Vagina (tissue), 2 donors: ENCODE data around the gene ABCC8. TPM values are rescaled to one million over a fixed set of nuclear protein-coding genes. Genes with fewer than 3 reads are reported as not detected.
A peak's percentile ranks its signal among the peaks of the same experiment; 100 is the strongest.

Source experiments
- DNase-seq, 2 donors: peaks; one replicate each; pipeline ENCODE4 v3.0.0-alpha.2; 2017; ENCODE audit errors: extremely low spot score in 2 of 2
- H3K27ac ChIP-seq: fragments of 200-600 bp; sonication (generic); one replicate; pipeline ENCODE4 v1.5.1; 2019
- H3K27me3 ChIP-seq: fragments of 200-600 bp; sonication (generic); one replicate; pipeline ENCODE4 v1.5.1; 2019
- H3K36me3 ChIP-seq, 2 donors: fragments of 200-600 bp; sonication (generic); one replicate each; pipeline ENCODE4 v1.5.1; 2017 to 2019
- H3K4me1 ChIP-seq: fragments of 200-600 bp; sonication (generic); one replicate; pipeline ENCODE4 v1.5.1; 2019
- H3K4me3 ChIP-seq, 2 donors: fragments of 200-600 bp; sonication (generic); 1 replicate in 1 of 2; 2 replicates in 1 of 2; pipeline ENCODE4 v1.5.1; 2016 to 2019
- H3K9me3 ChIP-seq: fragments of 200-600 bp; sonication (generic); one replicate; pipeline ENCODE4 v1.5.1; 2019
- POLR2A ChIP-seq, 2 donors: fragments of 450-650 bp; IDR thresholded peaks; one replicate each; pipeline ENCODE4 v1.6.1; 2017; ENCODE audit warnings: antibody characterized with exemption in 2 of 2, mild to moderate bottlenecking in 2 of 2, moderate library complexity in 2 of 2
- POLR2AphosphoS5 ChIP-seq, 2 donors: sonication (generic); formaldehyde crosslinking; IDR thresholded peaks; one replicate each; pipeline ENCODE4 v1.9.0; 2017; ENCODE audit warnings: antibody characterized with exemption in 2 of 2, mild to moderate bottlenecking in 2 of 2, low read depth in 1 of 2; ENCODE audit not compliant: insufficient read depth in 1 of 2
- intact Hi-C: fragments of 100-400 bp; cut with DNase I; formaldehyde crosslinking; loops from one replicate; pipeline ENCODE4 v1.15.1; 2023
- total RNA-seq: library from RNA; depleted of rRNA; stranded (reverse); fragments of >200 nt; gene quantifications from one replicate; pipeline ENCODE4 v1.2.3, GENCODE V29; 2016
- TF ChIP-seq, protein P1 (sequence below), 3 experiments: fragments of 450-650 bp in 2 of 3; fragments of 200-600 bp in 1 of 3; sonication (generic) in 1 of 3; IDR thresholded peaks; one replicate each; pipeline ENCODE4 v1.5.1; 2017 to 2019; ENCODE audit warnings: antibody characterized with exemption in 3 of 3, mild to moderate bottlenecking in 2 of 3, moderate library complexity in 2 of 3

ABCC8 gene
- total RNA-seq, 1 donor from 2014 or later = 13.0 TPM

- intact Hi-C loops = no loop called here
- peak in 1 of 2 donors; percentile 67 for DNase-seq
Measured at GRCh38 chr11:17379383-17380180, 97.1 kb downstream of the ABCC8 start.

DNA sequence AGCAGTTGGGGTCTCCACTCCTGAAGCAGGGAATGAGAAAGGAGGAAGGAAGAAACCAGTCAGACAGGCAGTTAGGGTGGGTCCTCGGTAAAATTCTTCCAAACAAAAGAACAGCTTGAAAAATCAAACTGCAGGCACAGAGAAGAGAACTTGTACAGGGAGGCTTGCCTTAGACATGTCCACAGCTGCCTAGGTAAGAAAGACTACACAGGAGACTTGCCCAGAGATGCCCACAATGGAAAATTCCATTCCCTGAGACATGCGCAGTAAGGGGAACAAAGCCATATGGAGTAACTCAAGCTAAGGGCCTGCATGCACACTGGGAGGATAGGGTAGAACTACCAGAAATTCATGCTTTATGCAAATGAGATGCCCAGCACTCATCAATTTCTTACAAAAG lies 98.0 kb downstream of the ABCC8 start:
- Histone ChIP-seq H3K36me3 (peaks cover 0 to 5% of the 10 kb centered on the region in 2 donors), H3K27ac (no peak overlapping the region), H3K4me3 (no peak overlapping the region), H3K27me3 (no peaks in the 10 kb centered on the region), H3K4me1 (no peaks in the 10 kb centered on the region), H3K9me3 (no peaks in the 10 kb centered on the region)
- intact Hi-C loops = no loop called here
- DNase-seq = peak in 1 of 2 donors; percentile 58
- TF ChIP-seq POLR2A (IDR thresholded peaks at IDR 0.05) (no peak), POLR2AphosphoS5 (IDR thresholded peaks at IDR 0.05; ENCODE audit: insufficient read depth in 1 of 2, low read depth in 1 of 2) (no peak)
- TF ChIP-seq, protein P1, sequence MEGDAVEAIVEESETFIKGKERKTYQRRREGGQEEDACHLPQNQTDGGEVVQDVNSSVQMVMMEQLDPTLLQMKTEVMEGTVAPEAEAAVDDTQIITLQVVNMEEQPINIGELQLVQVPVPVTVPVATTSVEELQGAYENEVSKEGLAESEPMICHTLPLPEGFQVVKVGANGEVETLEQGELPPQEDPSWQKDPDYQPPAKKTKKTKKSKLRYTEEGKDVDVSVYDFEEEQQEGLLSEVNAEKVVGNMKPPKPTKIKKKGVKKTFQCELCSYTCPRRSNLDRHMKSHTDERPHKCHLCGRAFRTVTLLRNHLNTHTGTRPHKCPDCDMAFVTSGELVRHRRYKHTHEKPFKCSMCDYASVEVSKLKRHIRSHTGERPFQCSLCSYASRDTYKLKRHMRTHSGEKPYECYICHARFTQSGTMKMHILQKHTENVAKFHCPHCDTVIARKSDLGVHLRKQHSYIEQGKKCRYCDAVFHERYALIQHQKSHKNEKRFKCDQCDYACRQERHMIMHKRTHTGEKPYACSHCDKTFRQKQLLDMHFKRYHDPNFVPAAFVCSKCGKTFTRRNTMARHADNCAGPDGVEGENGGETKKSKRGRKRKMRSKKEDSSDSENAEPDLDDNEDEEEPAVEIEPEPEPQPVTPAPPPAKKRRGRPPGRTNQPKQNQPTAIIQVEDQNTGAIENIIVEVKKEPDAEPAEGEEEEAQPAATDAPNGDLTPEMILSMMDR (IDR thresholded peaks at IDR 0.05) = no peak

More at GRCh38 chr11:17379383-17380180, 97.1 kb downstream of the ABCC8 start:
- Histone ChIP-seq H3K27ac (no peak overlapping the region), H3K4me3 (no peak overlapping the region), H3K27me3 (no peaks in the 10 kb centered on the region), H3K4me1 (no peaks in the 10 kb centered on the region), H3K9me3 (no peaks in the 10 kb centered on the region), H3K36me3 (no peaks in the 10 kb centered on the region)
- no peak for TF ChIP-seq POLR2A (IDR thresholded peaks at IDR 0.05)
- TF ChIP-seq, protein P1 (IDR thresholded peaks at IDR 0.05) = no peak
- TF ChIP-seq POLR2AphosphoS5 (IDR thresholded peaks at IDR 0.05; ENCODE audit: insufficient read depth in 1 of 2, low read depth in 1 of 2) = no peak

- no peak for TF ChIP-seq POLR2A (IDR thresholded peaks at IDR 0.05)
- TF ChIP-seq POLR2AphosphoS5 (IDR thresholded peaks at IDR 0.05; ENCODE audit: insufficient read depth in 1 of 2, low read depth in 1 of 2) = no peak
- TF ChIP-seq, protein P1 (IDR thresholded peaks at IDR 0.05) = no peak
- H3K27ac ChIP-seq = no peak overlapping the region
- H3K36me3 ChIP-seq = peaks cover 0 to 25% of the 10 kb centered on the region in 2 donors
- DNase-seq = no peak
- no peaks in the 10 kb centered on the region for H3K27me3 ChIP-seq
- no peak overlapping the region for H3K4me3 ChIP-seq
- H3K9me3 ChIP-seq = peaks cover 13% of the 10 kb centered on the region
- intact Hi-C loops = no loop called here
- H3K4me1 ChIP-seq = no peaks in the 10 kb centered on the region
Measured at GRCh38 chr11:17376493-17376892, 100.2 kb downstream of the ABCC8 start.

- DNase-seq = no peak
- no peak for TF ChIP-seq POLR2AphosphoS5 (IDR thresholded peaks at IDR 0.05; ENCODE audit: insufficient read depth in 1 of 2, low read depth in 1 of 2)
- TF ChIP-seq POLR2A (IDR thresholded peaks at IDR 0.05) = no peak
- TF ChIP-seq, protein P1 (IDR thresholded peaks at IDR 0.05) = no peak
- Histone ChIP-seq H3K4me1 (no peaks in the 10 kb centered on the region), H3K9me3 (peaks cover 18% of the 10 kb centered on the region), H3K36me3 (peaks cover 0 to 33% of the 10 kb centered on the region in 2 donors), H3K27me3 (no peaks in the 10 kb centered on the region), H3K27ac (no peak overlapping the region), H3K4me3 (no peak overlapping the region)
- intact Hi-C loops = no loop called here
Measured at GRCh38 chr11:17375547-17375946, 101.1 kb downstream of the ABCC8 start.

GRCh38 chr11:17371614-17372013 lies 105.0 kb downstream of the ABCC8 start:
- H3K9me3 ChIP-seq = peaks cover 26% of the 10 kb centered on the region
- no peak for DNase-seq
- H3K4me1 ChIP-seq = no peaks in the 10 kb centered on the region
- no peak overlapping the region for H3K27ac ChIP-seq
- H3K4me3 ChIP-seq = no peak overlapping the region
- H3K27me3 ChIP-seq = no peaks in the 10 kb centered on the region
- peaks cover 0 to 51% of the 10 kb centered on the region in 2 donors for H3K36me3 ChIP-seq
- intact Hi-C loops = no loop called here
- TF ChIP-seq, protein P1 (IDR thresholded peaks at IDR 0.05) = no peak
